ENCODE data around the gene SZT2. TPM values are rescaled to one million over a fixed set of nuclear protein-coding genes. Genes with fewer than 3 reads are reported as not detected.
A peak's percentile ranks its signal among the peaks of the same experiment; 100 is the strongest.

The SZT2 gene
- total RNA-seq, 1 donor from 2014 or later, result 11.0 TPM

DNA sequence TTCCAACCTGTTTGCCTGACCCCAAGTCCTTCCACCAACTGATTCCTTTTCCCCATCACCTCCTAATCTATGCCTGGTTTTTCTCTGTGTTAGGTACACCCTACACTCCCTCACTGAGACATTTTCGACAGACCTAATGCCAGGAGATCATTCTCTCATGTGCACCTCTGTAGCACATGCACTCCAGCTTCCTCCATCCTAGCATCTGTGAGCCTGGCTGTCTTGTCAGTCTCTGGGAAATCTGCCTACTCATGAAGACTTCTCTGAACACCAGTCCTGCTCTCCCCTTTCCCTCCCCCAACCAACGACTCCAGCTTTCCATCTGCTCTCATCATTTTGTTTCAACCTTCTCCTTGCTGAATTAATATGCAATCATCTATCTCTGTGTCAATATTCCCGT lies 1.1 kb upstream of the SZT2 start:
- Mint-ChIP-seq H3K4me1 (peaks cover 20% of the 10 kb centered on the region), H3K9me3 (no peaks in the 10 kb centered on the region), H3K36me3 (peaks cover 7% of the 10 kb centered on the region), H3K4me3 (peak overlapping the region; percentile 100), H3K27ac (no peak overlapping the region), H3K27me3 (ENCODE audit: insufficient read depth, low read depth) (peaks cover 6% of the 10 kb centered on the region)
- peaks cover 9% of the 10 kb centered on the region for H3K4me1 ChIP-seq
- H3K4me3 ChIP-seq, result peak overlapping the region; percentile 81
- H2AFZ ChIP-seq (replicated peaks), result no peak overlapping the region
- TF ChIP-seq EZH2phosphoT487 (IDR thresholded peaks at IDR 0.05) (no peak), EZH2 (IDR thresholded peaks at IDR 0.05) (no peak)
- TF ChIP-seq, protein P1, sequence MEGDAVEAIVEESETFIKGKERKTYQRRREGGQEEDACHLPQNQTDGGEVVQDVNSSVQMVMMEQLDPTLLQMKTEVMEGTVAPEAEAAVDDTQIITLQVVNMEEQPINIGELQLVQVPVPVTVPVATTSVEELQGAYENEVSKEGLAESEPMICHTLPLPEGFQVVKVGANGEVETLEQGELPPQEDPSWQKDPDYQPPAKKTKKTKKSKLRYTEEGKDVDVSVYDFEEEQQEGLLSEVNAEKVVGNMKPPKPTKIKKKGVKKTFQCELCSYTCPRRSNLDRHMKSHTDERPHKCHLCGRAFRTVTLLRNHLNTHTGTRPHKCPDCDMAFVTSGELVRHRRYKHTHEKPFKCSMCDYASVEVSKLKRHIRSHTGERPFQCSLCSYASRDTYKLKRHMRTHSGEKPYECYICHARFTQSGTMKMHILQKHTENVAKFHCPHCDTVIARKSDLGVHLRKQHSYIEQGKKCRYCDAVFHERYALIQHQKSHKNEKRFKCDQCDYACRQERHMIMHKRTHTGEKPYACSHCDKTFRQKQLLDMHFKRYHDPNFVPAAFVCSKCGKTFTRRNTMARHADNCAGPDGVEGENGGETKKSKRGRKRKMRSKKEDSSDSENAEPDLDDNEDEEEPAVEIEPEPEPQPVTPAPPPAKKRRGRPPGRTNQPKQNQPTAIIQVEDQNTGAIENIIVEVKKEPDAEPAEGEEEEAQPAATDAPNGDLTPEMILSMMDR (IDR thresholded peaks at IDR 0.05), result no peak
- no peaks in the 10 kb centered on the region for H3K9me3 ChIP-seq (ENCODE audit: low read depth)
- peaks cover 12% of the 10 kb centered on the region for H3F3A ChIP-seq (ENCODE audit: low read depth)
- H4K20me1 ChIP-seq (ENCODE audit: low read depth), result peaks cover 16% of the 10 kb centered on the region
- no peak for DNase-seq (ENCODE audit: low spot score)
- peak overlapping the region; percentile 87 for H3K27ac ChIP-seq
- H3K4me2 ChIP-seq, result peak overlapping the region; percentile 92
- H3K79me2 ChIP-seq (ENCODE audit: low read depth), result peaks cover 34% of the 10 kb centered on the region
- H3K9ac ChIP-seq, result no peak overlapping the region
- no peaks in the 10 kb centered on the region for H3K36me3 ChIP-seq
- H3K27me3 ChIP-seq, result no peaks in the 10 kb centered on the region

DNA sequence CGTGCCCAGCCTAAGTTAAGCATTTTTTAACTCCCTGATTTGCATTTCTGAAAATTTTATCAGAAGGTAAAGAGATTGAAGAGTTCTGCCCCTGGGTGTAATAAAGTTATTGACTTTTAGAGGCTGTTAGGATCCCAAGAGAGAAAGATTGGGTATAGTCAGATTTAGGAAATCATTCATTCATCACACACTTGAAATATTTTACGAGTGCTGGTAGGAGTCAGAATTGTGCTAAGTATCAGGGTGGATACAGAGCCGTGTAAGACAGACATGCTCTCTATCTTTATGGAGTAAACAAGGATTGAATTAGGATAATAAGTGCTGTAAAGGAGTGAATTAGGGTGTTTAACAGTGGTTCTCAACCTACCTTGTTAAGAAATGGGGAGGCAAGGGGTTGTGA lies 3.0 kb downstream of the SZT2 start:
- H3K27ac ChIP-seq, result no peak overlapping the region
- peaks cover 12% of the 10 kb centered on the region for H3F3A ChIP-seq (ENCODE audit: low read depth)
- H3K36me3 ChIP-seq, result no peaks in the 10 kb centered on the region
- TF ChIP-seq, protein P1 (IDR thresholded peaks at IDR 0.05), result no peak
- TF ChIP-seq EZH2 (IDR thresholded peaks at IDR 0.05) (no peak), EZH2phosphoT487 (IDR thresholded peaks at IDR 0.05) (no peak)
- Mint-ChIP-seq H3K27ac (no peak overlapping the region), H3K4me1 (peaks cover 20% of the 10 kb centered on the region), H3K36me3 (peaks cover 7% of the 10 kb centered on the region), H3K9me3 (no peaks in the 10 kb centered on the region), H3K4me3 (no peak overlapping the region), H3K27me3 (ENCODE audit: insufficient read depth, low read depth) (peaks cover 6% of the 10 kb centered on the region)
- no peak overlapping the region for H3K4me3 ChIP-seq
- H4K20me1 ChIP-seq (ENCODE audit: low read depth), result peaks cover 12% of the 10 kb centered on the region
- DNase-seq (ENCODE audit: low spot score), result no peak
- peaks cover 31% of the 10 kb centered on the region for H3K79me2 ChIP-seq (ENCODE audit: low read depth)
- no peaks in the 10 kb centered on the region for H3K9me3 ChIP-seq (ENCODE audit: low read depth)
- H3K4me2 ChIP-seq, result no peak overlapping the region
- peaks cover 9% of the 10 kb centered on the region for H3K4me1 ChIP-seq
- no peaks in the 10 kb centered on the region for H3K27me3 ChIP-seq
- no peak overlapping the region for H3K9ac ChIP-seq
- H2AFZ ChIP-seq (replicated peaks), result no peak overlapping the region

DNA sequence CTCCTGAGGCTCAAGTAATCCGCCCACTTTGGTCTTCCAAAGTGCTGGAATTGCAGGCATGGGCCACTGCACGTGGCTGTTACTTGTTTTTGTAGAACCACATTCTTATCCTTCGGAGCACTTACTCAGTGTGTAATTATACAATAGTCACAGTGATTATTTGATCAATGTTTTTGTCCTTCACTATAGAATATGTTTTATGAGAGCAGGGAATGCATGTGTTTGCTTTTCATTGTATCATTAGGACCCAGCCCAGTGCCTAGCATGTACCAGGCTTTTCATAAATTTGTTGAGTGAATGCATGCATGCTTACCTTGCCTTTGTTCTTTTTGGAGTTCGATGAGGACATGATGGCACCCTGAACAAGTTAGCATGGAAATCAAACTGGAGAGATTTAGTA lies 5.8 kb downstream of the SZT2 start:
- TF ChIP-seq EZH2 (IDR thresholded peaks at IDR 0.05) (no peak), EZH2phosphoT487 (IDR thresholded peaks at IDR 0.05) (no peak)
- TF ChIP-seq, protein P1 (IDR thresholded peaks at IDR 0.05), result no peak
- Histone ChIP-seq H3F3A (ENCODE audit: low read depth) (peaks cover under 1% of the 10 kb centered on the region), H3K79me2 (ENCODE audit: low read depth) (peaks cover 9% of the 10 kb centered on the region), H3K4me2 (no peak overlapping the region), H3K9me3 (ENCODE audit: low read depth) (no peaks in the 10 kb centered on the region), H3K27me3 (no peaks in the 10 kb centered on the region), H3K27ac (no peak overlapping the region), H3K36me3 (no peaks in the 10 kb centered on the region), H3K4me3 (no peak overlapping the region), H4K20me1 (ENCODE audit: low read depth) (no peaks in the 10 kb centered on the region), H3K4me1 (peaks cover 1% of the 10 kb centered on the region), H2AFZ (replicated peaks) (no peak overlapping the region), H3K9ac (no peak overlapping the region)
- Mint-ChIP-seq H3K36me3 (peaks cover 10% of the 10 kb centered on the region), H3K4me3 (no peak overlapping the region), H3K27ac (no peak overlapping the region), H3K9me3 (no peaks in the 10 kb centered on the region), H3K4me1 (peaks cover 4% of the 10 kb centered on the region), H3K27me3 (ENCODE audit: insufficient read depth, low read depth) (peaks cover 3% of the 10 kb centered on the region)
- no peak for DNase-seq (ENCODE audit: low spot score)
